Lower lobe of right lung (tissue), 2 donors: Measurements from ENCODE around the gene SLPI. TPM values are rescaled to one million over a fixed set of nuclear protein-coding genes. Genes with fewer than 3 reads are reported as not detected.

Source experiments
- ATAC-seq, 2 donors: fragments of 200-7000 bp; cut with Tn5 transposase; one replicate each; pipeline ENCODE4 v1.9.1; 2020 to 2022; ENCODE audit warnings: mild to moderate bottlenecking in 2 of 2, moderate library complexity in 2 of 2
- DNase-seq: peaks from one replicate; pipeline ENCODE4 v3.0.0-alpha.2; 2020
- H3K27ac ChIP-seq: fragments of 200-600 bp; one replicate; pipeline ENCODE4 v1.8.0; 2022
- H3K27me3 ChIP-seq: fragments of 200-600 bp; one replicate; pipeline ENCODE4 v1.8.0; 2022; ENCODE audit warnings: low read depth
- H3K36me3 ChIP-seq: fragments of 200-600 bp; one replicate; pipeline ENCODE4 v1.8.0; 2022; ENCODE audit warnings: mild to moderate bottlenecking
- H3K4me1 ChIP-seq: fragments of 200-600 bp; one replicate; pipeline ENCODE4 v1.8.0; 2022
- H3K4me3 ChIP-seq: fragments of 200-600 bp; one replicate; pipeline ENCODE4 v1.8.0; 2022; ENCODE audit warnings: mild to moderate bottlenecking
- H3K9me3 ChIP-seq: fragments of 200-600 bp; one replicate; pipeline ENCODE4 v1.8.0; 2022
- intact Hi-C: fragments of 100-400 bp; cut with DNase I; formaldehyde crosslinking; loops from one replicate; pipeline ENCODE4 v1.11.0; 2022
- total RNA-seq: library from RNA; stranded (reverse); fragmentation: NEBNext Ultra II Directional; extraction: Animal tissue kit (Norgen Biotek cat#: 25700); gene quantifications from one replicate; pipeline ENCODE4 v1.2.1, GENCODE V29; 2021
- TF ChIP-seq, protein P1 (sequence below): fragments of 200-600 bp; IDR thresholded peaks from one replicate; pipeline ENCODE4 v1.8.0; 2022; ENCODE audit warnings: antibody characterized with exemption, mild to moderate bottlenecking
- donor health status: DM: no; HTN: yes; CAD: no; lungs with severe emphysema.

The SLPI gene
- total RNA-seq, 1 donor from 2014 or later = 1,714 TPM

DNA sequence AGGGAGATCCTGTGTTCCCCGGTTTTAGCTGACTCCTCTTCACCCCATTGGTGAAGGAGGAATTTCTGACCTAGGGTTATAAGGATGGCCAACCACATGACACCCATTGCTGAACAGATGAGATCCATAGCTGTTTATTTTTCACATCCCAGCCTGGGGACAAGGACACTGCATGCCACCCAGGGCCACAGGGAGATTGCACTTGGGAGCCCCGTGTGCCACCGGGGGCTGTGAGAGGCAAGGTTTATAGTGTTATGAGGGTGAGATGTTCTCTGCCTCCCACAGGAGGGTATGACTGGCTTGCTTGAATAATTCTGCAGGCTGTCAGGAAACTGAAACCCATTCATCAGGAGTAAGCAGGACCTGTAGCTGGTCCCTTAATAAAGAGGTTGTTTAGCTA is 14.7 kb upstream of the SLPI start:
- intact Hi-C loops = no loop called here
- H3K4me3 ChIP-seq = no peak overlapping the region
- no peaks in the 10 kb centered on the region for H3K36me3 ChIP-seq
- ATAC-seq (no peak), DNase-seq (no peak)
- no peak overlapping the region for H3K27ac ChIP-seq
- H3K27me3 ChIP-seq = no peaks in the 10 kb centered on the region
- no peaks in the 10 kb centered on the region for H3K4me1 ChIP-seq
- no peaks in the 10 kb centered on the region for H3K9me3 ChIP-seq
- TF ChIP-seq, protein P1, sequence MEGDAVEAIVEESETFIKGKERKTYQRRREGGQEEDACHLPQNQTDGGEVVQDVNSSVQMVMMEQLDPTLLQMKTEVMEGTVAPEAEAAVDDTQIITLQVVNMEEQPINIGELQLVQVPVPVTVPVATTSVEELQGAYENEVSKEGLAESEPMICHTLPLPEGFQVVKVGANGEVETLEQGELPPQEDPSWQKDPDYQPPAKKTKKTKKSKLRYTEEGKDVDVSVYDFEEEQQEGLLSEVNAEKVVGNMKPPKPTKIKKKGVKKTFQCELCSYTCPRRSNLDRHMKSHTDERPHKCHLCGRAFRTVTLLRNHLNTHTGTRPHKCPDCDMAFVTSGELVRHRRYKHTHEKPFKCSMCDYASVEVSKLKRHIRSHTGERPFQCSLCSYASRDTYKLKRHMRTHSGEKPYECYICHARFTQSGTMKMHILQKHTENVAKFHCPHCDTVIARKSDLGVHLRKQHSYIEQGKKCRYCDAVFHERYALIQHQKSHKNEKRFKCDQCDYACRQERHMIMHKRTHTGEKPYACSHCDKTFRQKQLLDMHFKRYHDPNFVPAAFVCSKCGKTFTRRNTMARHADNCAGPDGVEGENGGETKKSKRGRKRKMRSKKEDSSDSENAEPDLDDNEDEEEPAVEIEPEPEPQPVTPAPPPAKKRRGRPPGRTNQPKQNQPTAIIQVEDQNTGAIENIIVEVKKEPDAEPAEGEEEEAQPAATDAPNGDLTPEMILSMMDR = no peak

DNA sequence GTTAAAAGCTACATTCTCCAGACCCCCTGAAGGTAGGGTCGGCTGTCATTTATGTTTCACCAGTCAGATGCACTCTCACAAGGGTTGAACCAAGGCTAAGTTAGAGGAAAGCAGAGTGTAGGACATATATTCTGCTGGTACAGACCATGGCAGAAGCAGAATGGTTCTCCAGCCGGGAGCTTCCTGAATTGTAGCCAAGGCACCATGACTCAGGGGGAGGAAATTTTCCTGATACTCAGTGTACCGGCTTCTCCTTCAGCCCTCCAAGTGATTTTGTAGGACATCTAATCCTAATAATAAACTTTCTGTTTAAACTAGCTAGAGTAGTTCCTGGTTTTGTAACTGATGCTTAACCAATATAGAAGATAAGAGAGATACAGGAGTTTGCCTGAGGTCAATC is 14.2 kb upstream of the SLPI start:
- H3K36me3 ChIP-seq = no peaks in the 10 kb centered on the region
- TF ChIP-seq, protein P1 = no peak
- H3K9me3 ChIP-seq = no peaks in the 10 kb centered on the region
- H3K4me3 ChIP-seq = no peak overlapping the region
- H3K27me3 ChIP-seq = no peaks in the 10 kb centered on the region
- no peak overlapping the region for H3K27ac ChIP-seq
- intact Hi-C loops = no loop called here
- no peaks in the 10 kb centered on the region for H3K4me1 ChIP-seq
- ATAC-seq = peak in 1 of 2 donors; percentile 53
- DNase-seq = no peak

DNA sequence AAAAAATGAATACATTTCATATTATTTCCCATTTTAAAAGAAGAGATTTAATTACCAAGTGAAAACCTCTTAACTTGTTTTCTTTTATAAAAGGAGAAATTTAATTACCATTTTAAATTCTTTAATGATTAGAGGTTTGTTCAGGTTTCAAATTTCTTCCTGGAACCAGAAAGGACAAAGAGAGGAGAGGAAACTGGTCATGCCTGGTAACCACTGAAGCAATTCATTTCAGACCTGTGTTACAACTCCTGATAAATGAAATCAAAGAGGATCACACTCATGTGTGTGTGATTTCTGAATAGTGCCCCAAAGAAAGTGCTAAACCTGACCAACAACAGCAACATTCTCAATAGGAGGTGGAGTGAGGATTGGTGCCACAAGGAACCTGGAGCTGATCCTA is 12.6 kb upstream of the SLPI start:
- Histone ChIP-seq H3K27ac (no peak overlapping the region), H3K4me1 (no peaks in the 10 kb centered on the region), H3K36me3 (no peaks in the 10 kb centered on the region), H3K4me3 (no peak overlapping the region), H3K27me3 (no peaks in the 10 kb centered on the region), H3K9me3 (no peaks in the 10 kb centered on the region)
- intact Hi-C loops = no loop called here
- TF ChIP-seq, protein P1 = no peak
- ATAC-seq (no peak), DNase-seq (no peak)

DNA sequence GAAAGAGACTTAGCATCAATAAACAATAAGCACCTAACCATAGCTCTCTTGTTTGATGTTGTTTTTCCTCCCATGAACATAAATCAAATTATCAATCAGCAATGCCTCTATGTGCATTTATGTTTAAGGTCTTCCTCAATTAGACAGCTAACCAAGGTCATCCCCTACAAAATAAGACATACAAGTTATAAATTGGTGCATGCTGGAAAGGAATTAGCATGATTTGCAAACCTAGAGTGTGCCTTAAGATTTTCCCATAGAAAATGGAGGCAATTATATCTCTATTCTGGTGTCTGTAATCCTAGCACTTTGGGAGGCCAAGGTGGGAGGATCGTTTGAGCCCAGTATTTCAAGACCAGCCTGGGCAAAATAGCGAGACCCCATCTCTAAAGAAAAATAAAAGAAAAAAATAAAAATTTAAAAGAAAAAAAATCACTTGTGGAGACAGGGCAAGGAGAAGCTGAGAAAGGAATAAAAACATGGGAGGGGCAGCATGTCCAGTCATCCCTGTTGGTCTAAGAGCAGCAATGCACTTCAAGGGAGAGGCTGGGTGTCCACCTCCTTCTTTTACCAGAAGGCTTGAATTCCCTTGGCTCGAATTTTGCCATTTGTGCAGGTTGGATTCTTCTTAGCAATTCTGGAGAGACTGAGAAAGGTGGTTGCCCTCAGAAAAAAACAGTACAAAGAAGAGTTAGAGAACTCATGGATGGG is 9.3 kb upstream of the SLPI start:
- intact Hi-C loops = no loop called here

DNA sequence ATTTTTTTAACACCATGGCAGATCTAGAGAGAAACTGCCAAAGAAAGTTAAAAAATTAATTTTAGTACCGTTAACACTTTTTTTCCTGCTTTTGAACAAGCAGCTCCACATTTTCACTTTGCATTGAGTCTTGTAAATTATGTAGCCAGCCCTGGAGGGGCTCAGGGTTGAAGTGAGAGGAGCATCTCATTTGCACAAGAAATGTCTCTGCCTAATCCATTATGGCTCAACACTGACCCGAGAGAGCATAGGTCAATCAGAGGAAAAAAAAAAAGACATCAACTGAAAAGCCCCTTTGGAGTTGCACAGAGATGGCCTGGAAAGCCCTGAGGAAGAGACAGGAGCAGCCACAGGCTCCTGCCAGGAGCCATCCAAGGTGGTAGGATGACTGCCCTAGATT is 4.3 kb upstream of the SLPI start:
- no peaks in the 10 kb centered on the region for H3K36me3 ChIP-seq
- no peak for ATAC-seq
- H3K4me1 ChIP-seq = peaks cover 15% of the 10 kb centered on the region
- H3K4me3 ChIP-seq = no peak overlapping the region
- no peak overlapping the region for H3K27ac ChIP-seq
- TF ChIP-seq, protein P1 = no peak
- H3K9me3 ChIP-seq = no peaks in the 10 kb centered on the region
- no peak for DNase-seq
- H3K27me3 ChIP-seq = no peaks in the 10 kb centered on the region
- intact Hi-C loops = no loop called here

More for the DNA sequence above, 9.3 kb upstream of the SLPI start:
- ATAC-seq (no peak), DNase-seq (no peak)
- no peak overlapping the region for H3K27ac ChIP-seq
- H3K36me3 ChIP-seq = no peaks in the 10 kb centered on the region
- H3K4me3 ChIP-seq = no peak overlapping the region
- H3K27me3 ChIP-seq = no peaks in the 10 kb centered on the region
- H3K4me1 ChIP-seq = no peaks in the 10 kb centered on the region
- TF ChIP-seq, protein P1 = no peak
- H3K9me3 ChIP-seq = no peaks in the 10 kb centered on the region
